CD4-positive, alpha-beta T cell treated with Interleukin-15 for 1 hour (primary cell): ENCODE data around the gene RBMX.
"Not testable (repeated sequence)": the region's sequence is repeated elsewhere in the genome, so short reads cannot be mapped to it uniquely, and the experiment has no call there.

Experiments used
- DNase-seq: peaks from one replicate; pipeline ENCODE4 v3.0.0-alpha.2; 2020

The RBMX gene

DNA sequence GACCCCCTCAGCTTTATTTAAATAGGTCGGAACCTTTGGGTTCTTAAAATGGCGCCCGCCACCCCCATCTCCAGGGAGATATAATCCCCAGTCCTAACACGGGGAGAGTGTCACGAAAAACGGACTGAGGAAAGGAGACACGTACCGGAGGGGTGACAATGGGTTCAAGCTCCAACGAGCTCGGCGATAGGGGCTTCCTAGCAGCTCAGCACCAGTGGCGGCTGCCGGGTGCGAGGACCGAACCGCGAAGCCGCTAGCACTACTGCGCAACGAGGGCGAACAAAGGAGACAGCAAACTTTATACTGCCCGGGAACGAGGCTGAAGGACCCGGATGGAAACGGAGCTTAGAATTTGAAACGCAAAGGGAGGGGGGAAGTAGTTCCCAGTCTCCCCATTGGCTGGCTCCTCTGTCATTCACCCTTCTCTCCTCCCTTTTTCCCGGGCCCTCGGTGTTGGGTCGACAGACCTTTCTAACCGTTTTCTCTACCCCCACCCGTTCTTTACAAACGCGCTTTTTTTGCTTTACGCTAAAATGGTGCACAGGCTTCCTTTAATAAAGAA is at the start of gene RBMX:
Gene RBMX (minus strand): TSS at position 274 of the 562 bp plus-strand sequence. CDS start 1,298 bp downstream, outside the sequence.
- DNase-seq = peak; percentile 90

DNA sequence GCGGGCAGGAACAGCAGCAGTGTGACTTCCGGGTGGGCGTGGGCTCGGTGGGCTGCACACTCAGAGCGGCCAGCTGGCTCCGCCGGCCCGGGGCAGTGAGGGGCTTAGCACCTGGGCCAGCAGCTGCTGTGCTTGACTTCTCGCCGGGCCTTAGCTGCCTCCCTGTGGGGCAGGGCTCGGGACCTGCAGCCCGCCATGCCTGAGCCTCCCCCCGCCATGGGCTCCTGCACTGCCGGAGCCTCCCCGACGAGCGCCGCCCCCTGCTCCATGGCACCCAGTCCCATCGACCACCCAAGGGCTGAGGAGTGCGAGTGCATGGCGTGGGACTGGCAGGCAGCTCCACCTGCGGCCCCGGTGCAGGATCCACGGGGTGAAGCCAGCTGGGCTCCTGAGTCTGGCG is 40.9 kb upstream of the RBMX start:
- not testable (repeated sequence) for DNase-seq

DNA sequence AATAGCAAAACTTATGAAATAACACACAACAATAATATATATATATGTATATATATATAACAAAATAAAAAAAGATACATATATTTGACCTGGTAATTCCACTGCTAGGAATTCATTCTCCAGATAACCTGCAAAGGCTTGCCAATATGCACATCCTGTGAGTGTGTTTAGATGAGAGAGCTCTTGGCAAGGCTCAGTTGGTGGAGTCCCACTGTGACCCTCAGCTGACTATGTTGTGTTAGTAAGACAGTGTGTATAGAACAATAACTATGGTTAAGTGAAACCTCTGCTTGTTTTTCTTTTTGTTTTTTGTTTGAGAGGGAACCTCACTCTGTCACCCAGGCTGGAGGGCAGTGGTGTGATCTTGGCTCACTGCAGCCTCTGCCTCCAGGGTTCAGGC is 39.5 kb upstream of the RBMX start:
- DNase-seq = no peak

DNA sequence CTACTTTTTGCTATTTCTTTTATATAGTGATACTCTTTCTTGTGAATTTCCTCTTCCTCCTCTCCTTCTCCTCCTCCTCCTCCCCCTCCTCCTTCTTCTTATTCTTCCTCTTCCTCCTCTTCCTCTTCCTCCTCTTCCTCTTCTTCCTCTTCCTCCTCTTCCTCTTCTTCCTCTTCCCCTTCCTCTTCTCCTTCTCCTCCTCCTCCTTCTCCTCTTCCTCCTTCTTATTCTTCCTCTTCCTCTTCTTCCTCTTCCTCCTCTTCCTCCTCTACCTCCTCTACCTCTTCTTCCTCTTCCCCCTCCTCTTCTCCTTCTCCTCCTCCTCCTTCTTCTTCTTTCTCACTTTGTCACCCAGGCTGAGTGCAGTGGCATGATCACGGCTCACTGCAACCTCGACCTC is 36.3 kb upstream of the RBMX start:
- no peak for DNase-seq

DNA sequence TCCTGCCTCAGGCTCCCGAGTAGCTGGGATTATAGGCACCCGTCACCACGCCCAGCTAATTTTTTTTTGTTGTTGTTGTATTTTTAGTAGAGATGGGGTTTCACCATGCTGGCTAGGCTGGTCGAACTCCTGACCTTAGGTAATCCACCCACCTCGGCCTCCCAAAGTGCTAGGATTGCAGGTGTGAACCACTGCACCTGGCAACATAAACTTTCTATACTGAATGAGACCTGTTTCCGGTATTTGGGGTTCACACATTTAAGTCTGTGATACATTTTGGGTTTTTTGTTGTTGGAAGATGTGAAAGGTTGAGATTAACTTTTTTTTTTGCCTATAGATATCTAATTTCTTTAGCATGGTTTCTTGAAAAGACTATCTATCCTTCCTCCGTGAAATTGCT is 31.1 kb upstream of the RBMX start:
- DNase-seq = not testable (repeated sequence)

DNA sequence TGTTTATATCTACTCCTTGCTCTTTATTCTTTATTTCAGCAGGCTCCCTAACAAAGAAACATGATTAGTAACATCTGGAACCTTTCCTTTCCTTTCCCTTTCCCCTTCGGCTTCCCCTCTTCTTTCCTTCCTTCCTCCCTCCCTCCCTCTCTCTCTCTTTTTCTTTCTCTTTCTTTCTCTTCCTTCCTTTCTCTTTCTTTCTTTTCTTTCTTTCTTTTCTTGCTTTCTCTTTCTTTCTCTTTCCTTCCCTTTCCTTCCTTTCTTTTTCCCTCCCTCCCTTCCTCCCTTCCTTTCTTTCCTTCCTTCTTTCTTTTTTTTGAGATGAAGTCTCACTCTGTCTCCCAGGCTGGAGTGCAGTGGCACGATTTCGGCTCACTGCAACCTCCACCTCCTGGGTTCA is 30.7 kb upstream of the RBMX start:
- DNase-seq = no peak

DNA sequence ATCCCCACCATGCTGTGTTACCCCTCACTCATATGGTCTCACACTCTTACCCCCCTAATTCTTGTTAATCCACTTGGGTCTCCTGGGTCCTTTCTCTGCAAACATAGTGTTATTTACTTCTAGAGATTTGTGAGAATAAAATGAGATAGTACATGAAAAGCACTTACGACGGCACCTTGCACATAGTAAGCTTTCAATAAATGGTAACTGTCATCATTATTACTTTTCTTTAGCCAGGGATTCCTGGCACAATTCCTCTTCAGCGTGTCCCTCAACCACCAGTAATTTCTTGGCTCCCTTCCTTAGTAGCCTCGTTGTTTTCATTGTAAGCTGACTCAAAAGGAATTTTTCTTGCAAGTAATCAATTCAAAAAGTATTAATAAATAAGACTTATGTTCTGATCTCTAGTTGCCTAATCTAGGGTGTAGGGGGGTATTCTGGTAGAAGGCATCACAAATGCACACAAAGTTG is 30.1 kb upstream of the RBMX start:
- no peak for DNase-seq

DNA sequence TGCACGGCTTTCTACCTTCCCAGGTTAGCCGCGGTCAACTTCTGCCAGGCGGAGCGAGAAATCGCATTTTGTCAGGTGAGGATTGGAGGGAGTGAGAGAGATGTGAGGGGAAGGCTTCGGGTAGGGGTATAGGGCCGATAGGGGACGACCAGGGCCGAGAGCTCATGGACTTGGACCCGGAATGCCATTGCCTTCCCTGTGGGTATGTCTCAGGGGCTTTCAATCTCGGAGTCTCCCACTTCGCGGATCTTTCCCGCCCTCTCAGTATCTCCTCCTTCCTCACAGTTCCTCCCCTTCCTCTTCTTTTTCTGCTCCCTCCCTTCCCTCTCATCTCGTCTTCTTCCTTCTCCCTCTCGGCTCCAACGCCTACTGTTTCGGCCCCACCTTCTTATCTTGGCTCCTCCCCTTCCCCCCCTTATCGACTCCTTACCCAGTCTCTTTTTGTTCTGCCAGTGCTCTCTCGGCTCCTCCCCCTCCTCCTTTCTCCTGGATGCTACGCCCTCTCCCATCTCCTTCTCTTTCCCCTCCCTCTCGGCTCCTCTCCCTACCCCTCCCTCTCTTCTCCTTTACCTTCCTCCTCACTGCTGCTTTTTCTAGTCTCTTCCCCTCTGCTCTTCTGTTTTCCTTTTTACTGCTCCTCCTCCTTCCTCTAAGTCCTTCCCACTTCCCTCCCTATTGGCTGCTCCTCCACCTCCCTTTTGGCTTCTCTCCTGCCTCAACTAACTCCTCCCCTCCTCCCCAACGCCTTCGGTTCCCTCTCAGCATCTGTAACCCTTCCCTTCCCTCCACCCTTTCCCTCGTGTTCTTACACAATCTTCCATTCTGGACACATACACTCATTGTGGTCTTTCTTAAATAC is 29.4 kb upstream of the RBMX start:
- DNase-seq = peak; percentile 61

DNA sequence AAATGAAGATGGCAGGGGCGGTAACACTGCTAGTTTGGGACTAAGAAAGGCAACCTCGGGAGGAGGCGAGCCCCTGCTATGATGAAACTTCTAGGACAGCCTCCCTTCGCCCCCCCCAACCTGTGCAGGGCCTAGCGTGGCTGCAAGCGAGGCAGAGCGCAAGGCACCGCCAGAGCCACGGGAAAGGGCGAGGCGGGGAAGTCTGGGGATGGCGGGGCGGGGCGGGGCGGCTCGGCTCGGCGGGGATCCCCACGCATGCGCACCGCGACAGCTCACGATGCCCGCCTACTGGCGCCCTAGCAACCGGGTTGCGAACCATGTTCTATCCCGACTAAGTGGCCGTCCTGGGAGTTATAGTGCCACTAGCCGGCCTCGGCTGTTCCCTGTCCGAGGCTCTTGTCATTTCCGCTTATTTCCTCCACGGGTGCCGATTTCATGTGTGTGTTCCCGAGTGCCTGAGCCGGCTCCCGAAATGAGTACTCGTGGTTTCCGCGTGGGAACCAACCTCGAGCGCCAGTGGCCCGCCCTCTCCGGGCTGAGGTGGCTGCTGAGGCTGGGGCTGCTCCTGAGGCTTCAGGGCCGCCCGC is 28.7 kb upstream of the RBMX start:
- DNase-seq = peak; percentile 74

DNA sequence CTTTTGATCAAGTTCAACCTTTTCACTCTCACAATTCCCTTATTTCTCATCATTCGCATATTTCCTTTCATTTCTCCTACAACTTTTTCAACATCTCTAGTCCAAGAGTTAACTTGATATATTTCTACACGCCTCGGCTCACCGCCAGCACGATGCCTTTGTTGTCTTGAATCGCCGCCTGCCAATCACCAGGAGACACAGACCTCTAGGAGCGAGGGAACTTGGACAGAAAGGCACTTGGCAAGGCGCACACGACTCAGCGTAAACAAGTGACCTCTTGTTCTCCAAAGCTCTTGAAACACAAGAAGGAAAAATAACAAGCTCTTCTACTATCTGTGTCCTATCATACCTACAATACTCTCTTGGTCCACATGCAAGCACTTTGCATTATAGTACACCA is 27.1 kb upstream of the RBMX start:
- no peak for DNase-seq

DNA sequence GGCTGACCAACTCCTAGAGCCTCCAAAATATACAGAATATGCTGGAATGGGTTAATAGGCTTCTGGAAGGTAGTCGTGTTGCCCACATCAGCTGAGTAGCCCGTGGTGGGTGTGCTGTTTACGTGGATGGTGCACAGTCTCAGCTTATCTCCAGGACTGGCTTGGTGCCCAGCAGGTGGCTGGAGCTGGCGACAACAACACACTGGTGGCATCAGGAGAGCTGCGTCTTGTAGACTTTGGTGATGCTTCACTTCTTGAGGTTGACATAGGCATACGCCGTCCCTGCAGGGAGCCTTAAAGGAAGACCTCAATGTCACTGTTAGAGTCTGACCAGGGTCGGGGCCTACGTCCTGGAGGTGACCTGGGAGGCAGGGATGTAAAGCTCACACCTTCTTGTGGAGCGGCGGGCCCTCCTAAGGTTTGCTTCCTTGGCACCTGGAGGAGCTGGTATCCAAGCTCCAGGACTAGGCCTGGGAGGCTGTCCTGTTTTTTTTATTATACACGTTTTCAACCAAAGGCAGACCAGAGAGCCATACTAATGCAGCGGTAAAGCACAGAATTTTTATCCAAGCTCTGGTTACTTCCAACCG is 26.5 kb upstream of the RBMX start:
- no peak for DNase-seq

DNA sequence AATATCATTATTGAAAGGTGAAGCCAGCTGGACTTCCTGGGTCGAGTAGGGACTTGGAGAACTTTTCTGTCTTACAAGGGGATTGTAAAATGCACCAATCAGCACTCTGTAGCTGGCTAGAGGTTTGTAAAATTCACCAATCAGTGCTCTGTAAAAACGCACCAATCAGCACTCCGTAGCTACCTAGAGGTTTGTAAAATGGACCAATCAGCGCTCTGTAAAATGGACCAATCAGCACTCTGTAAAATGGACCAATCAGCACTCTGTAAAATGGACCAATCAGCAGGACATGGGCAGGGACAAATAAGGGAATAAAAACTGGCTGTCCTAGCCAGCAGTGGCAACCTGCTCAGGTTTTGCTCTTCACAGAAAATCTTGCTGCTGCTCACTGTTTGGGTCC is 23.5 kb upstream of the RBMX start:
- DNase-seq = not testable (repeated sequence)

DNA sequence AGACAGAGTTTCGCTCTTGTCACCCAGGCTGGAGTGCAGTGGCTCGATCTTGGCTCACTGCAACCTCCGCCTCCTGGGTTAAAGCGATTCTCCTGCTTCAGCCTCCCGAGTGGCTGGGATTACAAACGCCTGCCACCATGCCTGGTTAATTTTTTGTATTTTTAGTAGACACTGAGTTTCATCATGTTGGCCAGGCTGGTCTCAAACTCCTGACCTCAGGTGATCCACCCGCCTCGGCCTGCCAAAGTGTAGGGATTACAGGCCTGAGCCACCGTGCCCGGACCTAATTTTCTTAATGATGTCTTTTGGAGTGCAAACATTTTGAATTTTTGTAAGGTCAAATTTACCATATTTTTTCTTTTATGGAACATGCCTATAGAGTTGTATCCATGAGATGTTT is 19.5 kb upstream of the RBMX start:
- not testable (repeated sequence) for DNase-seq

DNA sequence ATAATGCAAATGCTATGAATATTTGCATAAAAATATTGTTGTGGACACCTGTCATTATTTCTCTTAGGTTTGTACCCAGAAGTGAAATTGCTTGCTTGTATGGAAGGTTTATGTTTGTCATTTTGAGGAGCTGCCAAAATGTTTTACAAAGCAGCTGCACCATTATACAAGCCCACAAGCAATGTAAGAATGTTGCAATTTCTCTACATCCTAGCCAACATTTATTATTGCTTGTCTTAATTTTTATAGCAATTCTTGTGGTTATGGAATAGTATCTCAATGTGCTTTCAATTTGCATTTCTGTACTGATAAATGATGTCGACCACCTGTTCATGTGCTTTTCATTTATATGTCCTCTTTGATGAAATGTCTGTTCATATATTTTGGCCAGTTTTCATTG is 18.7 kb upstream of the RBMX start:
- DNase-seq = no peak

DNA sequence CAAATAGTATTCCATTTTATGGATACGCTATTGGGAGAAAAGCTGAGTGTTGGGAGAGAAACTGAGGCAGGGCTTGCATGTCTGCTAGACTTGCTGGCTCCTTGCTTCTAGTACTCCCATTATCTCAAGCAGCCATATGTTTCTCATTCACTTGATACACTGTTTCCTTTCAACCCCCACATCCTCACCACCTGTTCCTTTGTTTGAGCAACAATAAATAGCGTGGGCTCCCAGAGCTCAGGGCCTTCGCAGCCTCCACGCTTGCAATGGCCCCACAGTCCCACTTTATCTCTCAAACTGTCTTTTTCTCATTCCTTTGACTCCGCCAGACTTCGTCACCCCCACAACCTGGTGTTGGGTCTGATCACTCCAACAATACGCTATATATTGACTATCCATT is 18.2 kb upstream of the RBMX start:
- DNase-seq = not testable (repeated sequence)

DNA sequence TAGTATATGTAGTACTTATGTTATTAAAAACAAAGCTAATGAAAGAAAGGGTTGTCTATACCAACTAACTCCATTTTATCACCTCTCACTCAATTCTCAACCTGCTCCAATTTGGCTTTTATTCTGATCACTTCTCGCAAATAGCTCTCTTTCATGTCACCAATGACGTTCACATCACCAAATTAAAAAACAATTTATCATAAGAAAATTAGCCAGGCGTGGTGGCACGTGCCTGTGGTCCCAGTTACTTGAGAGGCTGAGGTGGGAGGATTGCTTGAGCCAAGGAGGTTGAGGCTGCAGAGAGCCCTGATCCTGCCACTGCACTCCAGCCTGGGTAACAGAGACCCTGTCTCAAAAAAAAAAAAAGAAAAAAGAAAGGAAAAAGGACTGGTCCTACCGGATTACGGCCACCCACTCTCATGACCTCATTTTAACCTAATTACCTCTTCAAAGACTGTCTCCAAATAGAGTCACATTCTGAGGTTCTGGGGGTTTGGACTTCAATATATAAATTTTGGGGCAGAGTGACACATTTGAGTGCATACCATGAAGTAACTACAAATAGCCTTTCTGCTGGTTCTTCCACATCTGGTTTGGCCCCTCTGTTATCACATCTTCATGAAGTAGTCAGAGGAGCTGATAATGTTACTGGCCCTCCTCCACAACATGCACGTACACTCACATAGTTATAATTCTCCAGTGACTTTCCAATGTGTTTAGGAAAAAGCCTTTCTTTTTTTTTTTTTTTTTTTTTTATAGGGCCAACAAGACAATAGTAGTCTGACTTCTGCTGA is 15.8 kb upstream of the RBMX start:
- no peak for DNase-seq

DNA sequence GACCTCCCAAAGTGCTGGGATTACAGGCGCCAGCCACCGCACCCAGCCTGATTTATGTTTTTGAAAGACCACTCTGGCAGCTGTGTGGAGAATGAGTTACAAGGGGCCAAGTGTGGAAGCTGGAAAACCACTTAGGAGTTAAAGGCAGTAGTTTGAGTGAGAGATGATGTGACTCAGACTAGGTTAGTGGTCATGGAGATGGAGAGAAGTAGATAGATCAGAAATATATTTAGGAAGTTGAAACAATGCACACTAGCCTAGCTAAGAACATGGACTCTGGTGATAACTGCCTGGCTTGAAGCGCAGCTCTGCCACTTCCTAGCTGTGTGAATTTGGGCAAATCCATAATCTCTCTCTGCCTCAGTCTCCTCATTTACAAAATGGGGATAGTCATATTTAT is 11.9 kb upstream of the RBMX start:
- DNase-seq = no peak

DNA sequence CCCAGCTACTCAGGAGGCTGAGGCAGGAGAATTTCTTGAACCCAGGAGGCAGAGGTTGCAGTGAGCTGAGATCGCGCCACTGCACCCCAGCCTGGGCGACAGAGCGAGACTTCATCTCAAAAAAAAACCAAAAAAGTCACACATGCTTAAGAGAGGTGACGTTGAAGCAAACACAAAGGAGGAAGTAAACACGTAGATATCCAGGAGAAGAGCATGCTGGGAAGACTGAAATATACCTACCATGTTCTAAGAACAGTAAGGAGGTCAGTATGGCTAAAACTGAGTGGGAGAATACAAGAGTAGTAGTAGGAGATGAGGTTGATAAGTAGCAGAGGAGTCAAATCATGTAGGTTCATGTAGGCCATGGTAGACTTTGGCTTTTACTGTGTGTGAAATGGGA is 10.1 kb upstream of the RBMX start:
- not testable (repeated sequence) for DNase-seq

DNA sequence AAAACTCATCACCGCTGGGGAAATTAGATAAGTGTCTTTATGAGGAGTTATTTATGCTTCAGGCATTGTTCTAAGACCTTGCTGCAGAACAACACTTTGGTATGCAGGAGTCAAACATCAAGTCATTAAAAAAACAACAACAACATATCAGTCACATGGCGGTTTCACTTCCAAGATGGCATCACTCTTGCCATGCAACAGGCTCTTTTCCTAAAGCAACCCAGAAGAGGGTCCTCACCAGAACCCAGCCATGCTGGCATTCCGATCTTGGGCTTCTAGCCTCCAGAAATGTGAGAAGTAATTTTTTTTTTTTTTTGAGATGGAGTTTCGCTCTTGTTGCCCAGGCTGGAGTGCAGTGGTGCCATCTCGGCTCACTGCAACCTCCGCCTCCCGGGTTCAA is 8.7 kb upstream of the RBMX start:
- no peak for DNase-seq

DNA sequence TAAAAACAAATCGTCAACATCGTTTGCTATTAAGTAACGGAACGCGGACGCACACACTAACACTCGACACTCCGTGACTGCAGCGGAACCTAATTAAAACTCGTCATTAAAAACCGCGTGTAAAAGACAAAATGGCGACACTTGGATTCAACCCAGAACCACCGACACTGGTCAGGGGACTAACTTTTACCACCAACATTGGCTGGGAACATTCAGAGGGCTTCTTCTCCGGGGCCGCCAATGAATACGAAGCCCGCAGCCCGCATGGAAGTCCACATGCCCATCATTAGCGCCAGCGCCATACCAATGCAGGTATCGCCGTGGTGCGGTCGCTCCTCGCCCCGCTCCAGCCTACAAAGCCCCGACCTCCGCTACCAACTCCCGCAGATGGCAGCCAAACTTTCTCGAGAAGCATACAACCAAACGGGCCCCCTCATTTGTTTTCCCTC is 498 bp downstream of the RBMX start:
- peak; percentile 46 for DNase-seq

DNA sequence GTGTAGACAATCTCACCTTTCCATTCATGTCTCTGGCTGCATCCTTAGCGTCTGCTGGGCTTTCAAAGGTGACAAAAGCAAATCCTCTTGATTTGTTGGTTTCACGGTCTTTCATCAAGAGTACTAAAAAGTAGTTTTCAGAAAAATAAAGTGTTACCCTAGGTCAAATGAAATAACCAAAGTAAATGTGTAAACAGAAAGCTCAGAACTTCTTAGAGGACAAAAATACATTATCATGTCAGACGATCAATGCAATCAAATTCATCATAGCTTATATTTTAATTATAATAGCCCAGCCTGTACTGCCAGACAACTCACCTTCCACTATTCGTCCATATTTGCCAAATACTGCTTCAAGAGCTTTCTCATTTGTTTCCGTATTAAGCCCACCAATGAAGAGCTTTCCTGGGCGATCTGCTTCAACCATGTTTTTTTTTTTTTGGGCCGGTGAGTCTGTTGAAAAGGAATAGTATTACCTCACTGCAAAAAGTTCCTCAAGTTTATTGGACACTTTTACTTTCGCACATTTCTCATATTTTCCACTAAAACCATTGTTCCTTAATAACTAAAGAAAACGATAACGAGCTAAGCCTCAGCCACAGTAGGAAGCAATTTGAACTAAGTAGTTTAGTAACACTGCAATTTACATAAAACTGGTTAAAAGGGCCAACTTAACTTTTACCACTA is 1.4 kb downstream of the RBMX start:
- DNase-seq = no peak

DNA sequence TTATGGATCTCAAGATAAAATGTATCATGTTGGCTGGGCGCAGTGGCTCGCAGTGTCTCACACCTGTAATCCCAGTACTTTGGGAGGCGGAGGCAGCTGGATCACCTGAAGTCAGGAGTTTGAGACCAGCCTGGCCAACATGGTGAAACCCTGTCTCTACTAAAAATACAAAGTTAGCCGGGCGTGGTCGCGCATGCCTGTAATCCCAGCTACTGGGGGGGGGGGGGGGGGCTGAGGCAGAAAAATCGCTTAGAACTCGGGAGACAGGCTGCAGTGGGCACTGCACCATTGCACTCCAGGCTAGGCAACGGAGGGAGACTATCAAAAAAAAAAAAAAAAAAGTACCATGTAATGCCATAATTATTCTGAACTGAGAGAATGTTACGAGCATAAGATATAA is 2.1 kb downstream of the RBMX start:
- DNase-seq = no peak
